NCI-H187 treated with DMSO at 0.1 percent for 48 hours (cell line): ENCODE results near the gene RBMS1.

Experiments
- DNase-seq: peaks from one replicate; lab custom pipeline; 2025; lab: John Stamatoyannopoulos, UW

RBMS1 gene

DNA sequence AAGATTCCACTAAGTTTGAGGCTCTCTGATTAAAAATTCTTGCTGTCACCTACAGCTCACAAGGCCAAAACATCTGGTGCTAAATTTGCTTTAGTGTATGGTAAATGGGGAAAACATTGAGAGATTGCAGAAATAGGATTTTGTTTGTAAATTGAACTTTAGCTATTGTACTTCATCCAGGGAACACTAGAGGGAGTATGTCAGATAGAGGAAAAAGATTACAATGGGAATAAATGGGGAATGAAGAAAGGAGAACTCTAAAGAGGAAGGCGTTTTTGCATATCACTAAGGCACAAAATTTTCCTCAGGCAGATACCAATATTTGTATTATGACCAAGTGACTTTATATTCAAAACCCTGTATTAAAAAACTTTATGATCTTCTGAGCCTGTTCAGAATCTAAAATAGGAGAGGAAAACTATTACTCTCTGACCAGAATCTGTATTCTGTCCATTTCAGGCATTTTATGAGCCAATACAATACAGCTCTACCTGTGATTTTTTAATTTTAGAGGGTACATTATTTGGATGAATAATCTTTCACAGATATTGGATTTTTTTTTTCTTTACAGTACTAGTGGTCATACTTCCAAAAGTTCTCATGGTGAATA is 241.2 kb downstream of the RBMS1 start:
- DNase-seq, result no peak

DNA sequence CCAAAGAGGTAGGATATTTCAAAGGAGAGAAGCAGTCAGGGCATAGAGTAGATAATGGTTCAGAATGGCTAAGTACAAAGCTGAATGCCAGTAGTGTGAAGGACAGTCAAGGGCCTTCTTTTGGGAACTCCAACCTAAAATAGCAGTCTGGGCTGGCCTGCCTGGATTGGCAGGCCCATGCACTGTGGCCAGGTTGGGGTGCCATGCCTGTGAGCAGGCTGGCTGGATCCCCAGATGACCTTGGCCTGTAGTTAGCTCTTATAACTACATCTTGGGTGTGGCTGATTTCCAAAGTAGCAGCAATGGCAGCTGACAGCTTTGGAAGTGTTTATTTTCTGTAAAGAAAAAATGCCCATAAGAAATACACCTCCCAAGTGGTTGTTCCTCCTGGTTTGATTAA is 242.0 kb downstream of the RBMS1 start:
- DNase-seq, result no peak

GRCh38 chr2:160249876-160250275 is 243.7 kb downstream of the RBMS1 start:
- DNase-seq, result no peak

DNA sequence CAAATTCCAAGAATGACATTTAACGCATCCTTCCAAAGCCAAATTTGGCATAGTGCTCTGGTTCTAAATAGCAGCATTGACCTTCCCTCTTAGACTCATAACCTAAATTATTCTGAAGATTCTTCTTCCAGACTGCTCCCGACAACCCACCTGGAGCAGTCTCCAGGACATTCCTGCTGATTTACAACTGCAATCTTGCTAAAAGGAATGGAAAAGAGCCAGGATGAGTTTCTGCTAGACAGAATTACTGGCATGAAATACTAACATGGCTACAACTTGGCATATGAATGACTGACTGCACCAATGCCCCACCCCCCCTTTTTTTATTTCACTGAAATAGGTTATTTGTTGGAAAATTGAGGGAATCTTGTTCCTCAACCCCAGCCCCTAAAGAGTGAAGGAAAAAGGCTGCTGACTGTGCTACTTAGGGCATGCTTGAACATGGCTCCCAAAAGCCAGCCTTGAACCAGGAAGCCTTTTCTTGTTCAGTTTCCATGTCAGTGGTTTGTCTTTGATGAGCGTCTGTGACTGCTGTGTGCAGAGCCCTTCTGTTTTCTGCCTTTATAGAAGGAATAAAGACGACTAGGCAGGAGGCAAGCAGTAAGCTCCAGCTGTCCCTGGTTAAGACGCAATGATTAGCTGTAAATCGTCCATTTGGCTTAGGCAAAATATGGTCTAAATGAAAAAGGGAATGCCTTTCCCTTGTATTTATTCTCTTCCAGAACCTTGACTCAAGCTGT is 246.1 kb downstream of the RBMS1 start:
- no peak for DNase-seq

GRCh38 chr2:160246356-160246755 is 247.3 kb downstream of the RBMS1 start:
- DNase-seq, result no peak

- DNase-seq, result no peak
Observed at GRCh38 chr2:160245614-160246155, 247.9 kb downstream of the RBMS1 start.

DNA sequence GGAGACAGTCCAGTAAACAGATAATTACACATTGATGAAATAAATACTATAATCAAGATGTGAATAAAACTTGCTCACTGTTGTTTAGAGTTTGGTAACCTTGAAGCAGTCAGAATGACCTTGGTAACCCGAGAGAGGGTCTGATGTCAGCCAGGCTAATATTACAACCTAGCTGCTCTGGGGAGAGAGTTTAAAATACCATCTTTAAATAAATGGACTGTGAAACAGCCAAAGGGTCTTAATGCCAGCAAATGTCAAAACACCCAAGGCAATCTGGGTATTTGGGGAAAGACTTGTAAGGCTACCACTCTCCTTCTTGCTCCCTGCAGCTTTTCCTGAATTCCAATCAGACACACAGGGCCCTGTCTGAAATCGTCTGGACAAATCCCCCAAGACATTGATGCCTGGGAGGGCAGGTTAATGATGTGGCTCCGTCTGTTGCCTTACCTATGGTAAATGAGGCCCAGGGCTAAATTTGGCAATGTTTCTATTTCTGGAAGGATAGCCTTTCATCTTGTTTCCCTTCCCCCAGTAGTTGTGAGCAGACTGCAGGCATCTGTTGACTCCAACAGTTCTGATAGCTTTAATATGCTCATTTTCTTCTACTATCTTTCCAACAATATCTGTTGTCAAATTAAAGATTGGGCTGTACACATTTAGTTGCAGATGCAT is 250.6 kb downstream of the RBMS1 start:
- DNase-seq, result no peak

GRCh38 chr2:160241251-160242137 is 252.1 kb downstream of the RBMS1 start:
- DNase-seq, result no peak

GRCh38 chr2:160239436-160239835 is 254.2 kb downstream of the RBMS1 start:
- DNase-seq, result no peak

- no peak for DNase-seq
Observed at GRCh38 chr2:160238392-160238791, 255.2 kb downstream of the RBMS1 start.

GRCh38 chr2:160232905-160233475 is 260.6 kb downstream of the RBMS1 start:
- no peak for DNase-seq

- DNase-seq, result no peak
Observed at GRCh38 chr2:160229591-160229990, 264.0 kb downstream of the RBMS1 start.

DNA sequence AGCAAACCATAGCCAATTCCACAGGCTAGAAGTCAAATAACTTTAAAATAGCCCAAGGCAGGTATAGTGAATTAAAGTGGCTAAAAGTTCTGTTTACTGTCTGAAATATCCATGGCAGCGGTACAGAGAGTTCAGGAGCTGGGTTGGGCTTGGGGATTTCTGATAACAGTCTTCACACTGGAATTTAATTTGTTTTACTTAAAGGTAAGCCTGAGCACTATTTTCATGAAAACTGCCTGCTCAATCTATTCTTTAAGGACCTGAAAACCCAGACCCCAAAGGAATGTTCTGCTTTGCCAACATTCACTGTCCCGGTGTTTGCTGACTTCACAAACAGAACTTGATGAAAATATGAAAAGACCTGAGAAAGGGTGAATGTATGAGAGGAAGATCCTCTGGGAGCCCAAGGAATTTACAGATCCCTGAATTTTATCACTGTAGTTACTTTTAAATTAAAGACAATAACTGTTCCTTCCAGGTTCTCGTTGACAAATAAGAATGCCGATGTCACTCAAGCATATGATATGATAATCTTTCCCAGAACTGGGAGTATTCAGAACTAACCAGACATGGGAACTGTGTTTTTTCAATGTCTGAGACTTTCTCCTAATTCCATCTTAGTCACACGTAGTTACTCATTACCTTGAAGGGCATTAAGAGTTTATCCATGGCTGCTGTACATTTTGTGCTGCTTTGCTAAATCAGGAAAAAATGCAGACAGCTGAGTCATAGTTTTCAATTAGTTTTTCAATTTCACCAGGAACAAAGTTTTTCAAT is 265.3 kb downstream of the RBMS1 start:
- no peak for DNase-seq

DNA sequence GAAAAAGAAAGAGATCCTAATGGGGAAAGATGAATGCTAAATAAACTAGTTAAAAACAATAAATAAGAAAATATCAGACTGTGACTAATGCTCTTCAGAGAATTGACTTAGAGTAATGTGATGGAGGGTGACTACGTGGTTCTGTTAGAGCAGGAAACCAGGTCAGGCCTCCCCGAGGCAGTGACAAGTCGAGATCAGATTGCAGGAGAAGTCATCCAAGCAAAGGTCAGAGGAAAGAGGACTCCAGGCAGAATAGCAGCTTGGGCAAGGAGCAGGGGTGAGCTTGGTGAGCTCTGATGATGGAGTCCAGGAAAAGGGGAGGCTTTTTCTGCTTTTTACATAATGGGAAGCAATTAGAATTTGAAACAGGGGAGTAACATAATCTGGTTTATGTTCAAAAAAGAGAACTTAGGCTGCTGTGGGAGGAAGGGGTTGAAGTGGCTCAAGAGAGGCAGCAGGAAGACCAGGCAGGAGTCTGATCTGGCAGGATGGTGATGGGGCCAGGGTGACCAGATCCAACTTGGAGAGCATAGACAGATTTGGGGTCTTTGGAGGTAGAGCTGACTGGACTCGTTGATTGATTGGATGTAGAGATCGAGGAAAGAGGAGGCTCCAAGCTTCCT is 266.2 kb downstream of the RBMS1 start:
- no peak for DNase-seq

DNA sequence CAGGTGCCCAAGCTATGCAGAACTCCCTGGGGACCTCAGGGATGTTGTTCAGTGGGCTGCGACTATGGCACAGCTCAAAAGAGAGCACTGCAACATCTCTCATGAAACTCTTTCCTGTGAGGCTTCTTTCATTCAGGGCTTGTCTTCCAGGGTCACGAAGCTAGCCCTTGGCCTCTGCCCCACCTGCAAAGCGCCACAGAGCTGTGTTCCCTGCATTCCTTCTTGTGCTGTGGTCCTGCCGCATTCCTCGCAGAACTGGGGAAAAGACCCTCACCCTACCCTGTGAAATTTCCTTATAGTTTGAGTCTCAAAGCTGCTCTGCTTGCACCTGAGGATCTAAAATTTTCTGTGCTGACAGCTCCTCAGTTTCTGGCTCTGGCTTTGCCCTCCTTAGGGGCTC is 267.2 kb downstream of the RBMS1 start:
- DNase-seq, result no peak

GRCh38 chr2:160225722-160226121 is 267.9 kb downstream of the RBMS1 start:
- DNase-seq, result no peak

DNA sequence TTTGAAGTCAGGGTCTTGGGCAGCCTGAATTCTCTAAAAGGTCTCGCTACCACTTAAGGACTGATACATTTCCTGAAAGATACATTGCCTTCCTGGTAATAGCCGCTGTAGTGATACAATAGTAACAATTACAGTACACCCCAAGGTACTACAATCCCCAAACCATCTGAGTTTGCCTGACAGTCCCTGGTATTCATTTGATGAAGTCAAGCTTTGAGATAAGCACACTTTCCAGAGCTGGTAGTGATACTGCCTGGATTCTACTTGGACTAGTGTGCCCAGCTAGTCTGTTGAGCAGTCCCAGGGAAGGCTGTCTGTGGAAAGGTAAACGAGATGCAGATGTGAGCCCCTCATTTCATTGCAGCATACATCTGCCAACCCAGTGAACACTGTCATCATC is 269.1 kb downstream of the RBMS1 start:
- DNase-seq, result no peak

- DNase-seq, result no peak
Observed at GRCh38 chr2:160224060-160224459, 269.5 kb downstream of the RBMS1 start.

GRCh38 chr2:160223560-160223959 is 270.0 kb downstream of the RBMS1 start:
- DNase-seq, result no peak

- DNase-seq, result no peak
Observed at GRCh38 chr2:160222546-160223283, 270.9 kb downstream of the RBMS1 start.
